Activated CD4-positive, alpha-beta T cell treated with anti-CD3 and anti-CD28 coated beads for 24 hours (primary cell): ENCODE results near the gene TTC28.

ENCODE experiments used
- DNase-seq, 2 donors: peaks; one replicate each; pipeline ENCODE4 v3.0.0-alpha.2; 2020; ENCODE audit warnings: low read depth in 2 of 2

Gene TTC28

GRCh38 chr22:28279888-28280287 is 399.8 kb downstream of the TTC28 start:
- no peak for DNase-seq

- DNase-seq: no peak
These were observed 410.4 kb downstream of the TTC28 start for GRCh38 chr22:28269277-28269676.

- no peak for DNase-seq
These were observed 410.8 kb downstream of the TTC28 start for GRCh38 chr22:28268850-28269249.

GRCh38 chr22:28268171-28268570 is 411.5 kb downstream of the TTC28 start:
- no peak for DNase-seq

- DNase-seq: no peak
These were observed 419.0 kb downstream of the TTC28 start for GRCh38 chr22:28260619-28261018.

GRCh38 chr22:28259774-28260312 is 419.8 kb downstream of the TTC28 start:
- no peak for DNase-seq

- no peak for DNase-seq
These were observed 425.2 kb downstream of the TTC28 start for GRCh38 chr22:28254396-28254795.

GRCh38 chr22:28252539-28252938 is 427.1 kb downstream of the TTC28 start:
- no peak for DNase-seq

- no peak for DNase-seq
These were observed 429.5 kb downstream of the TTC28 start for GRCh38 chr22:28250036-28250695.

- DNase-seq: no peak
These were observed 430.2 kb downstream of the TTC28 start for GRCh38 chr22:28249402-28249801.

- no peak for DNase-seq
These were observed 431.8 kb downstream of the TTC28 start for GRCh38 chr22:28247667-28248363.

- DNase-seq: no peak
These were observed 432.5 kb downstream of the TTC28 start for GRCh38 chr22:28247136-28247535.

- no peak for DNase-seq
These were observed 433.2 kb downstream of the TTC28 start for GRCh38 chr22:28246397-28246796.

GRCh38 chr22:28245579-28246224 is 433.9 kb downstream of the TTC28 start:
- DNase-seq: no peak

- no peak for DNase-seq
These were observed 434.9 kb downstream of the TTC28 start for GRCh38 chr22:28244757-28245156.

- DNase-seq: no peak
These were observed 436.1 kb downstream of the TTC28 start for GRCh38 chr22:28243539-28243938.

- DNase-seq: no peak
These were observed 437.9 kb downstream of the TTC28 start for GRCh38 chr22:28241656-28242290.

GRCh38 chr22:28239941-28240340 is 439.7 kb downstream of the TTC28 start:
- no peak for DNase-seq

- DNase-seq: no peak
These were observed 441.9 kb downstream of the TTC28 start for GRCh38 chr22:28237783-28238182.

GRCh38 chr22:28237112-28237511 is 442.5 kb downstream of the TTC28 start:
- DNase-seq: no peak

- DNase-seq: no peak
These were observed 447.4 kb downstream of the TTC28 start for GRCh38 chr22:28232204-28232603.

- no peak for DNase-seq
These were observed 448.2 kb downstream of the TTC28 start for GRCh38 chr22:28231441-28231840.
